Hematopoietic multipotent progenitor cell treated with erythropoietin and hydrocortisone succinate and interleukin-3 and kit ligand, for 8 days (in vitro differentiated cells): ENCODE results near the gene PKLR.
"Not testable (repeated sequence)": the region's sequence is repeated elsewhere in the genome, so short reads cannot be mapped to it uniquely, and the experiment has no call there.

Experiments used
- DNase-seq: peaks from one replicate; pipeline ENCODE4 v3.0.0-alpha.2; 2015

PKLR gene

GRCh38 chr1:155316922-155317321, 15.7 kb upstream of the PKLR start:
- DNase-seq, result no peak

DNA sequence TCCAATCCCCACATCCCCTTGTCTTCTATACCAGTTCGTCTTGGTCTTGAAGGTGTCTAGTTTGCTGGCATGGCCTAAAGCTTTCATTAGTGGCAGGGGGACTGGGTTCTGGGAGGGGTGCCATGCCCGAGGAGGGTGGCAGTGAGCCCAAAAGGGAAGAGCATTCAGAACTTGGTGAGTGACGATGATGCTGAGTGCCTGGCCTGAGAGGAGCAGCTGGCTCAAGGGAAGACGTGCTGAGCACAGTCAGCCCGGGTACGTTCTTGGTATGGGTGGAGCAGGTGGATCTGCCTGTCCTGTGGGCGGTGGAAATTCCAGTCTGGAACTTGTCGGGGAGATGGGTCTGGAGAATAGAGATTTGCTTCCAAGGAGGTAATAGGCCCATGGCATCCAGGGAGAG, 12.0 kb upstream of the PKLR start:
- no peak for DNase-seq

GRCh38 chr1:155309423-155310021, 8.3 kb upstream of the PKLR start:
- DNase-seq, result peak; percentile 53

GRCh38 chr1:155308493-155309422, 7.5 kb upstream of the PKLR start, which contains the start of gene FDPS:
TSS of gene FDPS (plus strand) at chr1:155308866. CDS start at chr1:155309790, 924 bp downstream.
- peak; percentile 100 for DNase-seq

DNA sequence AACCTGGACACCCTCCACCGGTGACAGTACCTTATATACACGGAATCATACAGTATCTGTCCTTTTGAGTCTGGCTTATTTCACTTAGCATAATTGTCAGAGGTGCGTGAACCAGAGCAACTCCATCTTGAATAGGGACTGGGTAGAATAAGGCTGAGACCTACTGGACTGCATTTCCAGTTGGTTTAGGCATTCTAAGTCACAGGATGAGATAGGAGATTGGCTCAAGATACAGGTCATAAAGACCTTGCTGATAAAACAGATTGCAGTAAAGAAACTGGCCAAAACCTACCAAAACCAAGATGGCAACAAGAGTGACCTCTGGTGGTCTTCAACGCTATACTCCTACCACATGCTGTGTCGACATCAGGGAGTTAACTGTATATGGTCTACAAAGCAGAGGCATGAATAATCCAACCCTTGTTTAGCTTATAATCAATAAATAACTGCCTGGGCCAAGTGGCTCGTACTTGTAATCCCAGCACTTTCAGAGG, 6.1 kb upstream of the PKLR start:
- DNase-seq, result peak; percentile 85

DNA sequence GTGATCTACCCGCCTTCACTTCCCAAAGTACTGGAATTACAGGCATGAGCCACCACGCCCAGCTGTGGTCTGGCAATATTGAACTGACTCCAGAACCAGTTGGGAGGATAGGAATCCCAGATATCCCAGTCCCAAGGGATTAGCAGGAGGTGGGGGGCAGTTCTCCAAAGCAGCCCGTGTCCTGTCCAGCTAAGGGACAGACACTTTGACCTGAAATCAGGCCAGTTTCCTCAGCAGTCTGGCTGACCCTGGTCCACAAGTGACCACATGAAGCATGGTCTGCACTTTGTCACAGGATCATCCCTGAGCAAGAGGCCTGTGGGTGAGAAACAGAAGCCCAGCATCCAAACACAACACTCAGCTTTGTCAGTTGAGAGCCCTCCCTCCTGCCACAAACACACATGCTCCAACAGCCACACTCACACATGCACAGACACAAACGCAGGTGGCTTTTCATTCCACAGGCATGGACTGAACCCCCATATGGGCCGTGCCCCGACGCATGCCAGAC, 4.7 kb upstream of the PKLR start:
- DNase-seq, result no peak

DNA sequence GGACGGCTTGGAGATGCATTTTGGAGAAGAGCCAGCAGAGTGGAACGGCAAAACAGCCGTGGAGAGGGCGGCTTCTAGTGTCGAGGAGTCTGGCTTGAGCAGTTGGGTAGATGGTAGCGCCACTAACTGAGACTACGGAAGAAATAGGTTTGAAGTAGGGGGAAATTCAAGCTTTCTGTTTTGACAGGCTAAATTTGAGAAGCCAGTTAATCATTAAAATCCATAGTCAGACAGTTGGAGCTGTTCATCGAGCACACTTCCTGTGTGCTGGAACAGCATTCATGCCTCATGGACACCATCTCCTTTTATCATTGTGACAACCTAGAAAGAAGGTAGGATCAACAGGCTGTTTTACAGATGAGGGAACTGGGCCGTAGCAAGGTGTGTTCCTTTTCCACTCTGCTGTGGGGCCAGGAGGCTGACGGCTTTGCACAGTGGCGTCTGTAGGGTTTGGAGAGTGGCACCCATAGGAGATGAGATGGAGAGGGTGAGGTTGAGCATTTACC, 3.4 kb upstream of the PKLR start:
- DNase-seq, result no peak

DNA sequence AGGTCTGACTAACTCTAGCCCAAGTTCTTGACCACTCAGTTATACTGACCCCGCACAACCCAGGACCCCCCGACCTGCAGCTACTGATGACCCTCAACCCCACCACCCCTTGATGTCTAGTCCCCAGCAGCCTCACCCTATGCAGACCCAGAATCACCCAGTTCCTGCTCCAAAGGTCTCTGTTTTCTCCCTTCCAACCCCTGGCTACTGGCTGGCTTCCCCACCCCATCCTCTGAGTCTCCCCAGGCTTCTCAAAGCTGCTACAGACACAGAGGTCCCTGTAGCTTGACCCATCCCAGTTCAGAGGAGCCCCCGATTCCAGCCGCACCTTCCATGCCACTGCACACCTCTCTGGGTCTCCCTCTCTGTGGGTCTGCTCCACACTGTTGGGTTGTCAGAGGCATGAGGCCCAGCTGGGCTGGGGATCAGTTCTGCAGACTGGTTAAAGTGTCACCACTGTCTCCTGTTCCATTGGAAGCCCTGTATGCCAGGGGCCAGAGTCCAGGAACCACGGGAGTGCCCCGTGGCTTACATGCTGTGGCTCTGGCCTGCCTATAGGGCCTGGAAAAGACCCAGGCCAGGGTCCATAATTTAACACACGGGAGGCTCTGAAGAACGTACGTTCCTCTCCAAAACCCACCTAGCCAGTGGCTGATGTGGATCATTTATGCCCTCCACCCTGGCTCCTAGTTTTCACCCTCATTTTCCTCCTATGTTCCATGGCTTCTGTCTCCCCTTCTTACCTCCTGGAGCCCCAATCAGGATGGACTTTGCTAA, 497 bp downstream of the PKLR start:
- no peak for DNase-seq

DNA sequence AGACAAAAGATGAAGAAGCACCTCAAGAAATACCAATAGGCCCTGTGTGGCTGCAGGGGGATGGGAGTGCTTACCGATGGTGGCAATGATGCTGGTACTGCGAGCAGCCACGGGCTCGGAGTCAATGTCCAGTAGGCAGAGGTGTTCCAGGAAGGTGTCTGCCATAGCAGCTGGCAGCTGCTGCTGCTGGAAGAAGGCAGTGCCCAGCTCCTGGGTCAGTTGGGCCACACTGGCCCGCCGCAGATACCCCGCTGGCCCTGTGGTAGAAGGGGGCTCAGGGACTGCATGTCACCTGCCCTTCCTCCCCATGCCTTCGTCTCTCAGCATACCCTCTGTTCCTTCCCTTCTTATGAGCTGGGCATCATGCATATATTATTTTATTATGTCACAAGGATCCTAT, 1.2 kb downstream of the PKLR start:
- DNase-seq, result no peak

DNA sequence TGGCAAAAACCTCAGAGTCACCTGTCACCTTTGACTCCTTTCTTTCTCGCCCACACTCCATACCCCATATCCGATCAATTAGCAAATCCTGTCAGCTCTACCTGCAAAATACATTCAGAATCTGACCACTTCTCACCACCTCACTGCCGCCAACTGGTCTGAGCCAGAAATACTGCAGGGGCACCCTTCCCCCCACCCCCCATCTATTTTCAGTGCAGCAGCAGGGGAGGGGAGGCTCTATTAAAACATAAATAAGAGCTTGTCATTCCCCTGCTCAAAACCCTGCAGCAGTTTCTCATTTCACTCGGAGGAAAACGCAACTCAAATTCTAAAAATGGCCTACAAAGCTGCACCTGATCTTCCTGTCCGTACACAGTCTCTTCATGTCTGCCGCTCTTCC, 3.9 kb downstream of the PKLR start:
- DNase-seq, result no peak

DNA sequence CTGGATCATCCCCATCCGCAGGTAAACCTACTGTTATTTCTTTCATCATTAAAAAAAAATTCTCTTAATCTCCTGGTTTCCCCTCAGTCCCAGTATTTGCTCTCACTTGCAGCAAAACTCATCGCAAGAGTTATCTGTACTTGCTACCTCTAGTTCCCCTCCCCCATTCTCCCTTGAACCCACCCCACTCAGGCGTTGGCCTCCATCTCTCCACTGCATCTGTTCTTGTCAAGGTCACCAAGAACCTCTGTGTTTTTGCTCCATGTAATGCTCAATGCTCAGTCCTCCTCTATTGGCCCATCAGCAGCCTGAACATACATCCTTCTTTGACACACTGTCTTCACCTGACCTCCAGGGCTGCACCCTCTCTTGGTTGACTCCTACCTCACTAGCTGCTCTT, 4.6 kb downstream of the PKLR start:
- peak; percentile 59 for DNase-seq

DNA sequence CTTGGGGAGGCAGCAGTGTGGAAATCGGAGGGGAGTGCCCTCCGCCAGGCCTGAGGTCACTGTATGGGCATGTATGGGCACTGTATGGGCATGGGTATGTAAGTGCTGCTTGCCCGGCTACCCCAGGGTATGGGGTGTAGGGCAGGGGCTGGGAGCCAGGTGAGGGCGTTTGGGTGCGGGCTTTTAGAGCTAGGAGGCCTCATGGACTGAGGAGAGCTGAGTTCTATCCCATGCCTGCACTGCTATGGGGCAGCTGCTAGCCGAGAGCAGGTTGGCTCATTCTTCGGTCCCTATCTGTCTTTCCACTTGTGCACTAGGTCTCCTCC, 5.3 kb downstream of the PKLR start:
- no peak for DNase-seq

- no peak for DNase-seq
Observed at GRCh38 chr1:155295183-155295941, 5.9 kb downstream of the PKLR start.

DNA sequence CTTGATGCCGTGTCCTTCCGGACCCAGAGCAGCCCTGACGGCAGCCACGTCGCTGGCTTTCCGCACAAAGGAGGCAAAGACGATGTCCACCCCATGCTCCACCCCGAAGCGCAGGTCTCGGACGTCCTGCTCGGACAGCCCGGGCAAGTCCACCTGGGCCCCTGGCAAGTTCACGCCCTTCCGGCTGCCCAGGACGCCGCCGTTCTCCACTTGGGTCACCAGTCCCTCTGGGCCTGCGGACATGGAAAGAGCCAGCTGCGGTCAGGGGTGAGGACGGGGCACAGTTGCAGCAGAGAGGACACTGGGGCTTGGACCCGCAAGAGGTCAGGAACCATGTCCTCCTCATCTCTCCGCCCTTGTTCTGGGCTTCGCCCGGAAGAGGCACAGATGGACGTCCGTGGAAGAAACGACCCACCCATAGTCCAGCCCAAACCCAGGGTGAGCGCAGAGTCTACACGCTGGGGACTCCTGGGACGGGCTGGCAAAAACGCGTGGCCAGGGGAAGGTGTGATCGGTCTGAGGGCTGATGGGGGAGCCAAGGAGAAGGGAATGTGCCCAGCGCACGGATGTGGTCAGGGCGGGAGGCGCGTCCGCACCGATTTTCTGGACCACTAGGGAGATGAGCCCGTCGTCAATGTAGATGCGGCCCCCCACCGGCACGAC, 6.6 kb downstream of the PKLR start:
- DNase-seq, result no peak

DNA sequence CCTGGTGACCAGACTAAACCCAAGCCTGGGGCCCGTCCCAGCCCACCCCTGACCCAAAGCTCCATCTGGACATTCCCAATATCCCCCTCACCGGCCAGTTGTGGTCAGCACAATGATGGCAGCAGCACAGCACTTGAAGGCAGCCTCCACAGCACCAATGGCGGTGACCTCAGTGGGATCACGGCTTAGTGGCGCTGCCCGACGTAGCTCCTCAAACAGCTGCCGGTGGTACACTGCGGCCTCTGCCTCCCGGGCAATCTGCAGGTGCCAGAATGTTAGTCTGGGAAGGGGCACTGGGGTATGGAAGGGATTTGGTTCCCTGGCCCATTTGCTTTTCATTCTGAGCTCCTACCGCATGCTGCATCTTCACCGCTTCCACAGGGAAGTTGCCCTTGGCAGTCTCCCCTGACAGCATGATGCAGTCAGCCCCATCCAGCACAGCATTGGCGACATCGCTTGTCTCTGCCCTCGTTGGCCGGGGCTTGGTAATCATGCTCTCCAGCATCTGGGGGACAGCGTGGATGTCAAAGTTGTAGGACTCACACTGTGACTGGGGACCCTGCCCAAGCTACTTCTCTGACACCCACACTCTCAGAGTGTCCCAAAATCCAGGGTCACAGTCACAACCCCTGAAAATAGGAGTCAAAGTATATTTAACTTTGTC, 8.0 kb downstream of the PKLR start:
- DNase-seq, result no peak

GRCh38 chr1:155291006-155291405, 10.2 kb downstream of the PKLR start:
- not testable (repeated sequence) for DNase-seq

DNA sequence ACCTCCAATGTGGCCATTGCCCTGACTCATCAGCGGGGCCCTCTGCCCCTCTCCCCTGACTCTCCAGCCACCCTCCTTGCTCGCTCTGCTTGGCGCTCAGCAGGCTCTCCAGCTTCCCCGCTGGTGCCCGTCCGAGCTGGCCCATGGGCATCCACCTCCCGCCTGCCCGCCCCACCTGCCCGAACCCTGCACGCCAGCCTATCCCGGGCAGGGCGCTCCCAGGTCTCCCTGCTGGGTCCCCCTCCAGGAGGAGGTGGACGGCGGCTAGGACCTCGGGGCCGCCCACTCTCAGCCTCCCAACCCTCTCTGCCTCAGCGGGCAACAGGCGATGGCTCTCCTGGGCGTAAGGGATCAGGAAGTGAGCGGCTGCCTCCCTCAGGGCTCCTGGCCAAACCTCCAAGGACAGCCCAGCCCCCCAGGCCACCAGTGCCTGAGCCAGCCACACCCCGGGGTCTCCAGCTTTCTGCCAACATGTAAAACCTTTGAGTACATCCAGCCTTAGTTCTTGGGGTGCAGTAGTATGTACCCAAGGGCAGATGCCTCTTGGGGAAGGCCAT, 13.2 kb downstream of the PKLR start:
- peak; percentile 32 for DNase-seq

- DNase-seq, result no peak
Observed at GRCh38 chr1:155286544-155286943, 14.7 kb downstream of the PKLR start.

- no peak for DNase-seq
Observed at GRCh38 chr1:155285631-155286044, 15.6 kb downstream of the PKLR start.

DNA sequence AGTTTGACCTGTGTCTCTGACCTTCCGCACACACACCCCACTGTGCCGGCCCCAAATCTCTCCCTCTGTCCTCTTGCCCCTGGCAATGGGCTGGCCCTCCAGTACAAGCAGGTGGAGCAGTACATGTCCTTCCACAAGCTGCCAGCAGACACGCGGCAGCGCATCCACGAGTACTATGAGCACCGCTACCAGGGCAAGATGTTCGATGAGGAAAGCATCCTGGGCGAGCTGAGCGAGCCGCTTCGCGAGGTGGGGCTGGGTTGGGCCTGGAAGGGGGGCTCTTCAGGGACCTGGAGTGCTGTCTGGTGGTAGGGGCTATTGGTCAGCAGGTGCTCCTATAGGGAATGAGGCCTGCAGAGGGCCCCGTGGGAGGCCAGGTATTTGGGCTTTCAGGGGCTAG, 16.2 kb downstream of the PKLR start:
- no peak for DNase-seq

DNA sequence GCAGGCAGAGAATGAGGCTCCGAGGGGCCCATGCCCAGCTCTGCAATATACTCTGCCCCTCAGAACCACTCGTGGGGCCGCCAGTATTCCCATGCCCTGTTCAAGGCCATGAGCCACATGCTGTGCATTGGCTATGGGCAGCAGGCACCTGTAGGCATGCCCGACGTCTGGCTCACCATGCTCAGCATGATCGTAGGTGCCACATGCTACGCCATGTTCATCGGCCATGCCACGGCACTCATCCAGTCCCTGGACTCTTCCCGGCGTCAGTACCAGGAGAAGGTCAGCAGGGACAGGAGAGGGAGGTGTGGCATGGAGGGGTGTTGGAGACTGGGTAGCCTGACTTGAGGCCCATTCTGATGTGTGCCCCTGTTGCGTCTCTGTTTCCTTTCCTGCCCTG, 16.8 kb downstream of the PKLR start:
- DNase-seq, result no peak
